ENCODE measurements around the gene CIPC. TPM values are rescaled to one million over a fixed set of nuclear protein-coding genes. Genes with fewer than 3 reads are reported as not detected.

Gene CIPC
- total RNA-seq, 1 donor from 2014 or later: 9.7 TPM

GRCh38 chr14:77083082-77083481 lies 15.0 kb upstream of the CIPC start:
- Mint-ChIP-seq H3K4me3 (ENCODE audit: unreplicated experiment) (no peak overlapping the region), H3K9me3 (ENCODE audit: low read depth) (peaks cover 8% of the 10 kb centered on the region), H3K36me3 (ENCODE audit: low read depth) (no peaks in the 10 kb centered on the region), H3K4me1 (ENCODE audit: low read depth) (peaks cover 5% of the 10 kb centered on the region), H3K27me3 (ENCODE audit: low read depth) (peaks cover 8% of the 10 kb centered on the region), H3K27ac (ENCODE audit: unreplicated experiment) (no peak overlapping the region)
- no peak for TF ChIP-seq CTCF (IDR thresholded peaks at IDR 0.05)
- DNase-seq (ENCODE audit: low spot score): no peak

GRCh38 chr14:77084985-77085384 lies 13.1 kb upstream of the CIPC start:
- Mint-ChIP-seq H3K27ac (ENCODE audit: unreplicated experiment) (no peak overlapping the region), H3K9me3 (ENCODE audit: low read depth) (peaks cover 3% of the 10 kb centered on the region), H3K36me3 (ENCODE audit: low read depth) (no peaks in the 10 kb centered on the region), H3K27me3 (ENCODE audit: low read depth) (peaks cover 11% of the 10 kb centered on the region), H3K4me1 (ENCODE audit: low read depth) (peaks cover 5% of the 10 kb centered on the region), H3K4me3 (ENCODE audit: unreplicated experiment) (no peak overlapping the region)
- no peak for DNase-seq (ENCODE audit: low spot score)
- TF ChIP-seq CTCF (IDR thresholded peaks at IDR 0.05): no peak

- no peaks in the 10 kb centered on the region for H3K9me3 Mint-ChIP-seq (ENCODE audit: low read depth)
- peaks cover 5% of the 10 kb centered on the region for H3K4me1 Mint-ChIP-seq (ENCODE audit: low read depth)
- DNase-seq (ENCODE audit: low spot score): no peak
- H3K27me3 Mint-ChIP-seq (ENCODE audit: low read depth): peaks cover 11% of the 10 kb centered on the region
- H3K4me3 Mint-ChIP-seq (ENCODE audit: unreplicated experiment): no peak overlapping the region
- no peak overlapping the region for H3K27ac Mint-ChIP-seq (ENCODE audit: unreplicated experiment)
- no peak for TF ChIP-seq CTCF (IDR thresholded peaks at IDR 0.05)
- H3K36me3 Mint-ChIP-seq (ENCODE audit: low read depth): no peaks in the 10 kb centered on the region
Measured at GRCh38 chr14:77085538-77085937, 12.5 kb upstream of the CIPC start.

- peaks cover 11% of the 10 kb centered on the region for H3K27me3 Mint-ChIP-seq (ENCODE audit: low read depth)
- H3K27ac Mint-ChIP-seq (ENCODE audit: unreplicated experiment): no peak overlapping the region
- DNase-seq (ENCODE audit: low spot score): no peak
- no peak for TF ChIP-seq CTCF (IDR thresholded peaks at IDR 0.05)
- H3K4me3 Mint-ChIP-seq (ENCODE audit: unreplicated experiment): no peak overlapping the region
- H3K4me1 Mint-ChIP-seq (ENCODE audit: low read depth): peaks cover 5% of the 10 kb centered on the region
- H3K36me3 Mint-ChIP-seq (ENCODE audit: low read depth): no peaks in the 10 kb centered on the region
- H3K9me3 Mint-ChIP-seq (ENCODE audit: low read depth): peaks cover 4% of the 10 kb centered on the region
Measured at GRCh38 chr14:77086017-77086727, 11.9 kb upstream of the CIPC start.

- no peak for DNase-seq (ENCODE audit: low spot score)
- peaks cover 11% of the 10 kb centered on the region for H3K9me3 Mint-ChIP-seq (ENCODE audit: low read depth)
- H3K27ac Mint-ChIP-seq (ENCODE audit: unreplicated experiment): no peak overlapping the region
- H3K4me3 Mint-ChIP-seq (ENCODE audit: unreplicated experiment): no peak overlapping the region
- no peaks in the 10 kb centered on the region for H3K36me3 Mint-ChIP-seq (ENCODE audit: low read depth)
- H3K4me1 Mint-ChIP-seq (ENCODE audit: low read depth): peaks cover 5% of the 10 kb centered on the region
- H3K27me3 Mint-ChIP-seq (ENCODE audit: low read depth): peaks cover 11% of the 10 kb centered on the region
- TF ChIP-seq CTCF (IDR thresholded peaks at IDR 0.05): no peak
Measured at GRCh38 chr14:77086951-77087350, 11.1 kb upstream of the CIPC start.
